Fibroblast of lung (primary cell): ENCODE results near the gene XPC. TPM values are rescaled to one million over a fixed set of nuclear protein-coding genes. Genes with fewer than 3 reads are reported as not detected.

Source experiments
- DNase-seq, 2 donors: peaks; one replicate each; pipeline versions ENCODE4 v3.0.0 to v3.0.0-alpha.2; 2010; ENCODE audit warnings: low read depth in 2 of 2
- H2AFZ ChIP-seq: 2 replicates; pipeline ENCODE4 v1.5.1; 2012; ENCODE audit warnings: low read length, control low read depth, inconsistent platforms
- H3K27ac ChIP-seq: 2 replicates; pipeline ENCODE4 v1.5.1; 2011; ENCODE audit warnings: low read length, control low read depth; ENCODE audit not compliant: insufficient read depth
- H3K27me3 ChIP-seq: 2 replicates; pipeline ENCODE4 v1.5.1; 2011; ENCODE audit warnings: mild to moderate bottlenecking, low read length; ENCODE audit not compliant: control insufficient read depth, insufficient read depth
- H3K36me3 ChIP-seq: 2 replicates; pipeline ENCODE4 v1.5.1; 2011; ENCODE audit warnings: low read length; ENCODE audit not compliant: control insufficient read depth, insufficient read depth
- H3K4me1 ChIP-seq: 2 replicates; pipeline ENCODE4 v1.5.1; 2011; ENCODE audit warnings: low read length; ENCODE audit not compliant: control insufficient read depth, insufficient read depth; ENCODE audit errors: extremely low read depth
- H3K4me2 ChIP-seq: 2 replicates; pipeline ENCODE4 v1.5.1; 2011; ENCODE audit warnings: low read length, control low read depth; ENCODE audit not compliant: insufficient read depth; ENCODE audit errors: extremely low read depth
- H3K4me3 ChIP-seq, 4 experiments: fragments of 200-600 bp in 1 of 4; sonication (generic) in 1 of 4; replicated peaks in 1 of 4; 2 replicates each; pipeline ENCODE4 v1.5.1; 2011 to 2016; ENCODE audit warnings: low read length in 4 of 4, low read depth in 3 of 4, mild to moderate bottlenecking in 3 of 4, control low read depth in 2 of 4, inconsistent platforms in 1 of 4, mixed read lengths in 1 of 4; ENCODE audit not compliant: insufficient read depth in 1 of 4; ENCODE audit errors: control extremely low read depth in 1 of 4
- H3K79me2 ChIP-seq: 2 replicates; pipeline ENCODE4 v1.5.1; 2012; ENCODE audit warnings: mild to moderate bottlenecking, low read length, inconsistent platforms; ENCODE audit not compliant: control insufficient read depth, insufficient read depth
- H3K9ac ChIP-seq: 2 replicates; pipeline ENCODE4 v1.5.1; 2011; ENCODE audit warnings: mild to moderate bottlenecking, low read length, control low read depth; ENCODE audit not compliant: insufficient read depth
- H3K9me3 ChIP-seq: 2 replicates; pipeline ENCODE4 v1.5.1; 2012; ENCODE audit warnings: low read depth, low read length; ENCODE audit not compliant: control insufficient read depth, insufficient read depth
- H4K20me1 ChIP-seq: 2 replicates; pipeline ENCODE4 v1.5.1; 2011; ENCODE audit warnings: low read length; ENCODE audit not compliant: control insufficient read depth, insufficient read depth; ENCODE audit errors: extremely low read depth
- EZH2 ChIP-seq: IDR thresholded peaks from 2 replicates; pipeline ENCODE4 v1.5.1; 2012; ENCODE audit warnings: low read length, control low read depth, mild to moderate bottlenecking; ENCODE audit errors: missing control alignments
- polyA plus RNA-seq, 2 donors: library from polyadenylated mRNA; depleted of rRNA in 1 of 2; stranded (reverse) in 1 of 2; unstranded in 1 of 2; fragments of >200 nt; gene quantifications; 2 replicates each; pipeline ENCODE4 v1.2.1, GENCODE V29; 2011 to 2012; ENCODE audit warnings: missing spikeins in 1 of 2
- total RNA-seq: library from RNA; depleted of rRNA; stranded (reverse); fragments of >200 nt; gene quantifications from 2 replicates; pipeline ENCODE4 v1.2.1, GENCODE V29; 2014
- TF ChIP-seq, protein P1 (sequence below), 2 donors: IDR thresholded peaks in 1 of 2; conservative IDR thresholded peaks in 1 of 2; 1 replicate in 1 of 2; 2 replicates in 1 of 2; pipeline ENCODE4 v1.5.1; 2011 to 2012; ENCODE audit warnings: low read length in 2 of 2, control low read depth in 1 of 2, inconsistent platforms in 1 of 2, low read depth in 1 of 2, mild to moderate bottlenecking in 1 of 2

Gene XPC
- total and polyA plus RNA-seq, 2 donors (not counting 1 experiment from before 2014, with no cell fraction given) = 18.4 to 95.6 TPM

DNA sequence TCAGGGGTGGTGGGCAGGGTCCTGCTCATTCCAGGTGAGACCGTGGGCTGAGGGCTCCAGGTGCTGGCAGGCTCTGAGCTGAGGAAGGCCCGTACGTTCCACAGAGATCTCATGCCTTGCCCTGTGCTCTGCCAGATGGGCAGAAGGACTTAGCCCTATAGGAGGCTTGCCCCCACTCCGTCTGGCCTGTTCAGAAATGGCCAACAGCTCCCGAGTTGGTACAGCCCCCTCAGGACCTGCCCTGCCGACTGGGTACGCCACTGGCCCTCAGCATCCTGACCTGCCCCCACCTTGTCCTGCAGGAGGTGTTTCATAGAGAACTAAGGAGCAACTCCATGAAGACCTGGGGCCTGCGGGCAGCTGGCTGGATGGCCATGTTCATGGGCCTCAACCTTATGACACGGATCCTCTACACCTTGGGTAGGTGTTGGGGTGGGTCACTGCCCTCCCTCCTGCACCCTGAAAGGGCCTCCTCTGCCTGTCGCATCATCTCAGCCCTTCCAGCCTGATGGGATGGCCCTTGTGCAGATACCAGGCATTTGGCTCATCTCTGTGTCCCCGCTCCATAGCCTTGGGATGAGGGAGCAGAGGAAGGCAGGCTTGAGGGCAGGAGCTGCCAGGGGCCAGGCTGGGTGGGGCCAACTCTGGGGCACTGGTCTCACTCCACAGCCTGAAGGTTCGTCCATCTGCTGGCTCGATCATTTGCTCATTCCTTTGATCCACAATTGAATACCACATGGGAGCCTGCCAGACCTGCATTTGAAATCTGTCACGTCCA lies 39.3 kb downstream of the XPC start:
- Histone ChIP-seq H3K9me3 (no peaks in the 10 kb centered on the region), H3K27me3 (no peaks in the 10 kb centered on the region), H2AFZ (no peak overlapping the region), H3K27ac (no peak overlapping the region), H3K4me1 (peaks cover 18% of the 10 kb centered on the region), H3K79me2 (no peaks in the 10 kb centered on the region), H3K4me2 (no peak overlapping the region), H3K4me3 (no peak overlapping the region), H4K20me1 (no peaks in the 10 kb centered on the region), H3K36me3 (peaks cover 52% of the 10 kb centered on the region), H3K9ac (no peak overlapping the region)
- TF ChIP-seq, protein P1, sequence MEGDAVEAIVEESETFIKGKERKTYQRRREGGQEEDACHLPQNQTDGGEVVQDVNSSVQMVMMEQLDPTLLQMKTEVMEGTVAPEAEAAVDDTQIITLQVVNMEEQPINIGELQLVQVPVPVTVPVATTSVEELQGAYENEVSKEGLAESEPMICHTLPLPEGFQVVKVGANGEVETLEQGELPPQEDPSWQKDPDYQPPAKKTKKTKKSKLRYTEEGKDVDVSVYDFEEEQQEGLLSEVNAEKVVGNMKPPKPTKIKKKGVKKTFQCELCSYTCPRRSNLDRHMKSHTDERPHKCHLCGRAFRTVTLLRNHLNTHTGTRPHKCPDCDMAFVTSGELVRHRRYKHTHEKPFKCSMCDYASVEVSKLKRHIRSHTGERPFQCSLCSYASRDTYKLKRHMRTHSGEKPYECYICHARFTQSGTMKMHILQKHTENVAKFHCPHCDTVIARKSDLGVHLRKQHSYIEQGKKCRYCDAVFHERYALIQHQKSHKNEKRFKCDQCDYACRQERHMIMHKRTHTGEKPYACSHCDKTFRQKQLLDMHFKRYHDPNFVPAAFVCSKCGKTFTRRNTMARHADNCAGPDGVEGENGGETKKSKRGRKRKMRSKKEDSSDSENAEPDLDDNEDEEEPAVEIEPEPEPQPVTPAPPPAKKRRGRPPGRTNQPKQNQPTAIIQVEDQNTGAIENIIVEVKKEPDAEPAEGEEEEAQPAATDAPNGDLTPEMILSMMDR (conservative IDR thresholded peaks at IDR 0.05 in 1 of 2, IDR thresholded peaks at IDR 0.05 in 1 of 2; ENCODE audit: low read depth in 1 of 2, low read length in 2 of 2) = no peak
- TF ChIP-seq EZH2 = no peak
- no peak for DNase-seq

DNA sequence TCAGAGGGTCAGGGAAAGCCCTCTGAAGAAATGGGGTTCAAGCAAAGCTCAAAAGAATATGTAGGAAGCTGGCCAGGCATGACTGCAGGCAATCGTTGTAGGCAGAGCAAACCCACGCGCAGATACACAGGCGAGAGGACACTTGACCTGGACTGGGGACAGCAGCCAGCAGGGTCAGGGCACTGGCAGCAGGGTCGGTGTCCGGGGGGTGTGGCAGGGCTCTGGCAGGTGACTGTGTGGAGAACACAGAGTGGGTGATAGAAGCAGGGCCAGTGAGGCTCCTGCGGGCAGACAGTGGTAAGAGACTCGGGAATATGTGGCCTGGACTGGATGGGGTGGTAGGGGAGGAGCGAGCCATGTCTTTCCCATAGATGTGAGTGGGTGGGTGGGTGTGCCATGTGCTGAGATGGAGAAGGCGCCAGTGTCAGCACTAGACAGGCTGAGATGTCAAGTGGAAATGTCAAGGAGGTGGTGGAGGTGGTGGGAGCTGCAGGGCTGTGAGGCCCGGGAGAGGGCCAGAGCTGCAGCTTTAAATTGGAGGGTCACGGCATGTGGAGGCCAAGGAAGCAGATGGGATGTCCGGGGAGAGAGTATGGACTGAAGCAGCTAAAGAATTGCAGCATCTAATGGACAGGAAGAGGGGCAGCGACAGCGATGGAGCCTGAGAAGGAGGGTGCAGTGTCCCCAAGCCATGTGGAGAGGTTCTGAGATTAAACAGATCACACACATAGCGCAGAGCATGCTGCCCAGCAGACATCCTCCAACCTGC lies 40.1 kb downstream of the XPC start:
- Histone ChIP-seq H2AFZ (no peak overlapping the region), H3K4me2 (no peak overlapping the region), H3K27ac (no peak overlapping the region), H3K4me3 (no peak overlapping the region), H4K20me1 (no peaks in the 10 kb centered on the region), H3K79me2 (no peaks in the 10 kb centered on the region), H3K4me1 (peaks cover 15% of the 10 kb centered on the region), H3K27me3 (no peaks in the 10 kb centered on the region), H3K9me3 (no peaks in the 10 kb centered on the region), H3K36me3 (peaks cover 59% of the 10 kb centered on the region), H3K9ac (no peak overlapping the region)
- no peak for TF ChIP-seq EZH2
- TF ChIP-seq, protein P1 (conservative IDR thresholded peaks at IDR 0.05 in 1 of 2, IDR thresholded peaks at IDR 0.05 in 1 of 2; ENCODE audit: low read depth in 1 of 2, low read length in 2 of 2) = no peak
- DNase-seq = no peak

GRCh38 chr3:14137445-14137844 lies 41.0 kb downstream of the XPC start:
- TF ChIP-seq EZH2 = no peak
- TF ChIP-seq, protein P1 (conservative IDR thresholded peaks at IDR 0.05 in 1 of 2, IDR thresholded peaks at IDR 0.05 in 1 of 2; ENCODE audit: low read depth in 1 of 2, low read length in 2 of 2) = no peak
- Histone ChIP-seq H3K9ac (no peak overlapping the region), H3K27me3 (no peaks in the 10 kb centered on the region), H3K36me3 (peaks cover 66% of the 10 kb centered on the region), H2AFZ (no peak overlapping the region), H3K4me2 (no peak overlapping the region), H4K20me1 (no peaks in the 10 kb centered on the region), H3K9me3 (no peaks in the 10 kb centered on the region), H3K79me2 (no peaks in the 10 kb centered on the region), H3K4me1 (peaks cover 8% of the 10 kb centered on the region), H3K27ac (no peak overlapping the region), H3K4me3 (no peak overlapping the region)
- no peak for DNase-seq
